Middle frontal gyrus (tissue), 1 donor: ENCODE results near the gene GOLGB1.
"Not testable (repeated sequence)": the region's sequence is repeated elsewhere in the genome, so short reads cannot be mapped to it uniquely, and the experiment has no call there.

ENCODE experiments used
- DNase-seq: peaks from one replicate; pipeline ENCODE4 v3.0.0-alpha.2; 2015; ENCODE audit warnings: low spot score; ENCODE audit errors: extremely low spot score

GOLGB1 gene, protein sequence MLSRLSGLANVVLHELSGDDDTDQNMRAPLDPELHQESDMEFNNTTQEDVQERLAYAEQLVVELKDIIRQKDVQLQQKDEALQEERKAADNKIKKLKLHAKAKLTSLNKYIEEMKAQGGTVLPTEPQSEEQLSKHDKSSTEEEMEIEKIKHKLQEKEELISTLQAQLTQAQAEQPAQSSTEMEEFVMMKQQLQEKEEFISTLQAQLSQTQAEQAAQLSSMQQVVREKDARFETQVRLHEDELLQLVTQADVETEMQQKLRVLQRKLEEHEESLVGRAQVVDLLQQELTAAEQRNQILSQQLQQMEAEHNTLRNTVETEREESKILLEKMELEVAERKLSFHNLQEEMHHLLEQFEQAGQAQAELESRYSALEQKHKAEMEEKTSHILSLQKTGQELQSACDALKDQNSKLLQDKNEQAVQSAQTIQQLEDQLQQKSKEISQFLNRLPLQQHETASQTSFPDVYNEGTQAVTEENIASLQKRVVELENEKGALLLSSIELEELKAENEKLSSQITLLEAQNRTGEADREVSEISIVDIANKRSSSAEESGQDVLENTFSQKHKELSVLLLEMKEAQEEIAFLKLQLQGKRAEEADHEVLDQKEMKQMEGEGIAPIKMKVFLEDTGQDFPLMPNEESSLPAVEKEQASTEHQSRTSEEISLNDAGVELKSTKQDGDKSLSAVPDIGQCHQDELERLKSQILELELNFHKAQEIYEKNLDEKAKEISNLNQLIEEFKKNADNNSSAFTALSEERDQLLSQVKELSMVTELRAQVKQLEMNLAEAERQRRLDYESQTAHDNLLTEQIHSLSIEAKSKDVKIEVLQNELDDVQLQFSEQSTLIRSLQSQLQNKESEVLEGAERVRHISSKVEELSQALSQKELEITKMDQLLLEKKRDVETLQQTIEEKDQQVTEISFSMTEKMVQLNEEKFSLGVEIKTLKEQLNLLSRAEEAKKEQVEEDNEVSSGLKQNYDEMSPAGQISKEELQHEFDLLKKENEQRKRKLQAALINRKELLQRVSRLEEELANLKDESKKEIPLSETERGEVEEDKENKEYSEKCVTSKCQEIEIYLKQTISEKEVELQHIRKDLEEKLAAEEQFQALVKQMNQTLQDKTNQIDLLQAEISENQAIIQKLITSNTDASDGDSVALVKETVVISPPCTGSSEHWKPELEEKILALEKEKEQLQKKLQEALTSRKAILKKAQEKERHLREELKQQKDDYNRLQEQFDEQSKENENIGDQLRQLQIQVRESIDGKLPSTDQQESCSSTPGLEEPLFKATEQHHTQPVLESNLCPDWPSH (N-terminal part only)

GRCh38 chr3:121749276-121750086 lies at the start of gene GOLGB1:
Gene GOLGB1 (minus strand): TSS chr3:121749741. CDS start chr3:121730971, 18,770 bp downstream.
- DNase-seq = peak; percentile 96

DNA sequence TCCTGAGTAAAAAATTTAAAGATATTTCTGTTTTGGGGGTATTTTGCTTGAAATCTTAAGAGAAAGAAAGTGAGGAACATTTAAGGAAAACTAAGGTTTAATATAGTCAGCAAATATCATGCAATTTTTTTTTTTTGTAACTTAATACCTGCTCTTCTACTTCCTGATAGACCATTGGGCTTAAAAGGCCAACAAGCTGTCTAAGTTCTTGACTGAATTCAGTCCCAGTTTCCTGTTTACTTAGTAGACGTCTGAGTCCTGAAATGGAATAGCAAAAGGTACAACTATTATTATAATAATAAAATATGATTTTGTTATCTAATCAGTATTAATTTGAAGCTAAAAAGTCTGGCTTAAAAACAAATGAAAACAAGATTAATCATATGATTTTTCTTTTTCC lies 47.4 kb upstream of the GOLGB1 start:
- DNase-seq = no peak

- DNase-seq = no peak
Observed at GRCh38 chr3:121794264-121794983, 44.9 kb upstream of the GOLGB1 start.

DNA sequence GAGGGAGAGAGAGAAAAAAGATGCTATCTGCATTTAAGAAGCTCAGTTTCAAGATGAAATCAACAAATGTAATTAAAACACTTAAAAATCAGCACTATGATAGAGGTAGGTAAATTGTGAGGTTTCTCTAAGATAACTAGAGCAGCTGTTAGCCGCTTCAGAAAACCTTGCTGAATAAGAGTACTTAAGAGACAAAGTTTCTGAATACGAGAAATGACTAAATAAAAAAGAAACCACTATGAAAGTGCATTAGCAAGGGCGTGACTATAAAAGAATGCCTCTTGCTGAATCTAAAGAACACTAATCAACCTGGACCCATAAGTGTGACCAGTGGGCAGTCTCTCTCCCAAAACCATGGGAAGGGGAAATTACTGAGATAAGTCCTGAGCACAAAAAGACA lies 43.5 kb upstream of the GOLGB1 start:
- DNase-seq = no peak

- DNase-seq = no peak
Observed at GRCh38 chr3:121786485-121786884, 36.9 kb upstream of the GOLGB1 start.

DNA sequence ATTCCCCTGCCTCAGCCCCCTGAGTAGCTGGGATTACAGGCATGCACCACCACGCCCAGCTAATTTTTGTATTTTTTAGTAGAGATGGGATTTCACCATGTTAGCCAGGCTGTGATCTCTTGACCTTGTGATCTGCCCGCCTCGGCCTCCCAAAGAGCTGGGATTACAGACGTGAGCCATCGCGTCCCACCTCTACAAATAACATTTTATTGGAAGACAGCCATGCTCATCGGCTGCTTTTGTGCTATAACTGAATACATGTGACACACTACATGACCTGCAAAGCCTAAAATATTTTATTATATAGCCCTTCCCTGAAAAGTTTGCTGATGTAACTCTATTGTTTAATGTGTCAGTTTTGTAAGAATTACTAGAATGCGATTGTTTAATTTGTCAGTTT lies 33.2 kb upstream of the GOLGB1 start:
- DNase-seq = not testable (repeated sequence)

DNA sequence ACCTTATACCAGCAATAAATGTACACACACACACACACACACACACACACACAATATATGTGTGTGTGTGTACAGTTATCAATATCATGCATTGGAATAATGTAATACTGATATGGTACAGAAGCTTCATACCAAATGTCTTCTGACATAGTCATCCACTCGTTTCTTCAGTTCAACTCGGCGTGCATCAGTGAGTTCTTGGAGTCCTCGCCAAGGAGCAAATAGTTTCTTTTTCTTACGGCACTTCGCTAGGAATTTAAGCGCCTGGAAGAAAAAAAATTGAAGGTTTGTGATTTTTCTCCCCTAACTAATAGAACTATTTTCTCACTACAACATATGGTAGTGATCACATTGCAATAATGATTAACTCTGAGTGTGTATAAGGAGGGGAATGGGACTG lies 32.1 kb upstream of the GOLGB1 start:
- no peak for DNase-seq

DNA sequence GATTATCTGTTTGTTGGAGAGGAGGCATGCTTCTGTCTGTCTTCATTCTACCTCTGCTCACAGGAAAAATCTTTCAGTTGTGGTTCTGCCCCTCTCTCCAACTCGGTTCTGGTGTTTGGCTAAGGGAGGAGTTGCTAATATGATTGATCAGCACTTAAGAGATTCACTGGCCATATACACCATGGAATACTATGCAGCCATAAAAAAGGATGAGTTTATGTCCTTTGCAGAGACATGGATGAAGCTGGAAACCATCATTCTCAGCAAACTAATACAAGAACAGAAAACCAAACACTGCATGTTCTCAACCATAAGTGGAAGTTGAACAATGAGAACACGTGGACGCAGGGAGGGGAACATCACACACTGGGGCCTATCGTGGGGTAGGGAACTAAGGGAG lies 25.6 kb upstream of the GOLGB1 start:
- DNase-seq = not testable (repeated sequence)

DNA sequence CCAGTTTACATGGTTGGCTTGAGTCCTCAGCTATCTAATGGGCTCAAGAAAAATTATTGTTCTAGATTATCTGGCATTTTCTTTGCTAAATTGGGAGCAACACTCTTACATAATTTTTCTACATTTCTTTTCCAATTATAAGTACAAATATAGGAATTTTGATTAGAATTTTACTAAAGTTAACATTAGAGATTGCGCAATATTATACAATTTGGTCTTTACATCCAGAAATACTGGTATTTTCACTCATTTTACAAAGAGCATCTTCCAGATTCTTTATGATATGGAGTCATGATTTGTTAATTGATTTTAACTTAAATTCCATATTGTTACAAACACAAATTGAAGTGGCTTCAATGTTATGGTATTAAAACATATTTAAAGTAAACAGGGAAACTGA lies 19.7 kb upstream of the GOLGB1 start:
- no peak for DNase-seq

DNA sequence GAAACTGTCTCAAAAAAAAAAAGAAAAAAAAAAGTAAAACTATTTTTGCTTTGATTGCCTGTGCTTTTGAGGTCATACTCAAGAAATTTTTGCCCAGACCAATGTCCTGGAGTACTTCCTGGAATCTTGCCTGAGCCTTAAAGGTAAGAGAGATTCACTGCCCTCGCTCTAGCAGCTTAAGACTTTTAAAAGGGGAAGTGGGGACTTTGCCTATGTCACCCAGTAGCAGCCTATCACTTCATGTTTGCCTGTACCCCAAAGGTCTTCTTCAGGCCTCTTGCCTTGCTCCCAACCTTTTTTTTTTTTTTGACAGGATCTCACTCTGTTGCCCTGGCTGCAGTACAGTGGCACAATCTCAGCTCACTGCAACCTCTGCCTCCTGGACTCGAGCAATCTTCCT lies 18.9 kb upstream of the GOLGB1 start:
- no peak for DNase-seq

- DNase-seq = no peak
Observed at GRCh38 chr3:121759541-121760202, 10.1 kb upstream of the GOLGB1 start.

- DNase-seq = no peak
Observed at GRCh38 chr3:121758727-121759450, 9.3 kb upstream of the GOLGB1 start.

DNA sequence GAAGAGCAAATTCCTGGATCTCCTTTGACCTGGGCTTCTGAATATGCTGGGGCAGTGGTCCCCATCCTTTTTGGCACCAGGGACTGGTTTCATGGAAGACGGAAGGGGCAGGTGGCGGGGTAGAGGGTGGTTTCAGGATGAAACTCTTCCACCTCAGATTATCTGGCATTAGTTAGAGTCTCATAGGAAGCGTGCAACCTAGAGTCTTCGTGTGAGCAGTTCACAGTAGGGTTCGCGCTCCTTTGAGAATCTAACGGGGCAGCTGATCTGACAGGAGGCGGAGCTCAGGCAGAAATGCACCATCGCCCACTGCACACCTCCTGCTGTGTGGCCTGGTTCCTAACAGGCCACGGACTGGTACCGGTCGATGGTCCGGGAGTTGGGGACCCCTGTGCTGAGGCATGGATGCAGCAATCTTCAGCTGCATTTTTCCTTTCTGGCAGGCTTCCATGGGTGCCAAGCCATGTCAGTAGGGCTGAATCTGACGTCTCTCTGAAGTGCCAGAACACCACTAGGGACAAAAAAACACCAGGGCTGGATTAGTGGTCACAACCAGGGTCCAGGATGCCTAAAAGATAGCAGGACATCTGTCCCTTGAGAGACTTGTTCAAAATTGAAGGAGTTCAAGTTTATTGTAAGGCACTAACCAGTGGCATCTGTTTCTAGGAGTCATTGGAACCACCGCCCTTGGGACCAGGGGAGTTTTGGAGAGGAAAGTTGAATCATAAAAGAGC lies 8.4 kb upstream of the GOLGB1 start:
- no peak for DNase-seq

- DNase-seq = no peak
Observed at GRCh38 chr3:121757087-121757811, 7.7 kb upstream of the GOLGB1 start.

- DNase-seq = no peak
Observed at GRCh38 chr3:121752772-121753171, 3.2 kb upstream of the GOLGB1 start.

GRCh38 chr3:121752261-121752660 lies 2.7 kb upstream of the GOLGB1 start:
- DNase-seq = no peak

- no peak for DNase-seq
Observed at GRCh38 chr3:121750087-121750415, 510 bp upstream of the GOLGB1 start.
